Smooth muscle cell of the brain vasculature (primary cell): ENCODE results near the gene MRPL3.

Experiments
- DNase-seq: peaks from one replicate; pipeline ENCODE4 v3.0.0-alpha.2; 2012; ENCODE audit warnings: low read depth, low spot score

MRPL3 gene

GRCh38 chr3:131502530-131503319 is at the start of gene MRPL3:
Gene MRPL3 (minus strand): TSS chr3:131502971. CDS start chr3:131502821, 150 bp downstream.
- DNase-seq: peak; percentile 60

- no peak for DNase-seq
Observed at GRCh38 chr3:131551761-131552160, 49.0 kb upstream of the MRPL3 start.

- DNase-seq: no peak
Observed at GRCh38 chr3:131550562-131551465, 48.0 kb upstream of the MRPL3 start.

DNA sequence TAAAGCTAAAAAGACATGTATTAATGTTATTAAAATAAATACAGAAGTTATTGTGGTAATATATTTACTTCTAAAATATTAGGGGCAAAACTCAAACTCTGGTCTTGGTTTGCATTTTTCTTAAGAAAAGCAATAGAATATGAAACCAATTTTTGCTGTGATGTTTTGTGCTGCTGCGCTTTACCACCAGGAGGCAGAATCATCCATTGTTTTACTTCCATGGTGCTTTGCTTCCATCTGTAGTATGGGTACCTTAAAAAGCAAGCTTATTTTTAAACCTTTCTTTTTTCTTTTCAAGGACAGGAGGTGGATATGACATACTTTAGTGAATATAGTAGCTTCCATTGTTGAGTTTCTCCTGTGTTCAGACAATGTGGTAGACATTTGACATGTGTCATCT is 46.6 kb upstream of the MRPL3 start:
- no peak for DNase-seq

- no peak for DNase-seq
Observed at GRCh38 chr3:131547585-131547984, 44.8 kb upstream of the MRPL3 start.

GRCh38 chr3:131546441-131546840 is 43.7 kb upstream of the MRPL3 start:
- DNase-seq: no peak

- DNase-seq: no peak
Observed at GRCh38 chr3:131544557-131544956, 41.8 kb upstream of the MRPL3 start.

- DNase-seq: peak; percentile 45
Observed at GRCh38 chr3:131543714-131544113, 40.9 kb upstream of the MRPL3 start.

GRCh38 chr3:131541288-131541687 is 38.5 kb upstream of the MRPL3 start:
- DNase-seq: no peak

DNA sequence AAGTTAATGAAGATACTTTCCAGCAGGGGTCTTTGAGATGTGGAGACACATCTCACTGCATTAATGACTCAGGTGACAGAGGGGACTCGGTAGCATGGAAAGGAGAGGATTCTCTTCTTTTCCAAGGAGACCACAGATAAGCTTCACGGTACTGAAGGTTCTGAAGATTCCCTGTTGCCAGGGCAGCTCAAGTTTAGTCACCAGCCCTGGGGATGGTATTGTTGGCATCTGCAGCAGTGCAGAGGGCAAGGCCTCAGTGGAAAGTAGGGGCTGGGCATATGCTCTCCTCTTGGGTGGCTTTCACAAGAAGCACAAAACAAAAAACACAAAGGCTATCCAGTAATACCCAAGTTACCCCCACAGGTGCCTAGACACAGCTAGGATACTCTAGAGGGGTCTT is 38.0 kb upstream of the MRPL3 start:
- DNase-seq: no peak

GRCh38 chr3:131540143-131540542 is 37.4 kb upstream of the MRPL3 start:
- no peak for DNase-seq

DNA sequence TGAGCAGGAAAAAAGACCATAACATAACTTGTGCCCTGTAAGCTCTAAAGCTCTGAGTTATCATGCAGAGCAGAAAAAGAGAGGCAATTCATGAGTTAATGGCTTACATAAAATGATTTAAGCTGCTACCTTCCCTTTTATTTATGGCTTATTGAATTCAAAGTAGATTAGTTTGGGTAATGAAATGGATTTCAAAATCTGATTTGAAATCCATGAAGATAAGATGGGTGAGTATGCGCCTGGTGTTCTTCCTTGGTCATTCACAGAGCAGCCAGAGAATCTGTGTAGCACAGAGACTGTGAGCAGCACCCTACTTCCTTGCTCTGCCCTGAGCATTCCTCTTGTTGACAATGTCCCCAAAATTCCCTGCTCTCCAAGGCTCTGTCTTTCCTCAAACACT is 36.2 kb upstream of the MRPL3 start:
- no peak for DNase-seq

DNA sequence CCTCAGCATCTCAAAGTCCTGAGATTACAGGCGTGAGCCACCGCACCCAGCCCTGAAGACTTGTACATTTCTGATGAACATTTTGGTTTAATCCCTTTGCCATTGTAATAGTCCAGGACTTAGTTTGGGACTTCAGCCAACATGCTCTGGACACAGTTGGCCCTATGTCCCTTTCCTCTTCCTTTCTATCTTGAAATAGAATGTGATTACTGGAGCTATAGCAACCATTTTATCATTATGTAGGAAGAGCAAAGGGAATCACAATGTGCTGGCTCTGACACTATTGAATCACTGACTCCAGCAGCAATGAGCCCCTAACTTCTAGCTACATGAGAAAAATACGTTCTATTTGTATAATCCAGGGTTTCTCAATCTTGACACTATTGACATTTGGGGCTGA is 34.8 kb upstream of the MRPL3 start:
- DNase-seq: no peak

DNA sequence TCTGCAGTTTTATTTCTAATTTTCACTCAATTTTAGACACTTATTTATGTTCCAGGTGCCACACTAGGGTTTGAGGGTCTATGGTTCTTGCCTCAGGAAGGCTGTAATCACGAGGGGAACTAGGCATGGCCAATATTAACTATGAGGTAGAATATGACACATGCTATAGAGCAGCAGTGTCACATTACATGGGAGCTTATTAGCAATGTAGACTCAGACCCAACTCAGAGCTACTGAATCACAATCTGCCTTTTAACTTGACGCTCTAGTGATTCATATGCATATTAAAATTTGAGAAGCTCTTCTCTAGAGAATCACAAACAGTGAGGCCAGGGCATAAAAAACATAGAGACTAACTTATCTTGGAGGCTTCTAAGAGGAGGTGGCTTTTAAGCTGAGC is 32.8 kb upstream of the MRPL3 start:
- no peak for DNase-seq

DNA sequence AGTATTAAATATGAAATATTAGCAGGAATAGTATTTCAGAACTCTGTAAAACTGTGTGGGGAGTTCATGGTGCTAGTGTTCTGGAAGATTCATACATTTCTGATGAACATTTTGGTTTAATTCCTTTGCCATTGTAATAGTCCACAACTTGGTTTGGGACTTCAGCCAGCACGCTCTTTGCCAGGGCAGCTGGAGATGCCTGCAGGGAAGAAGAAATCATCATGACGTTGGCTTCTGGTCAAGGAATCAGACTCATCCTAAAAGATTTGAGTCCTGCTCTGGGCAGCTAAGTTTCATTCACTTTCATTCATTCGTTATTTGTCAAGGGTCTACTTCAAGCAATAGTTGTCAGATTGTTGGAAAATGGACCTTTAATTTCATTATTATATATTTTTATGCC is 32.4 kb upstream of the MRPL3 start:
- DNase-seq: no peak

- DNase-seq: no peak
Observed at GRCh38 chr3:131532645-131533044, 29.9 kb upstream of the MRPL3 start.

GRCh38 chr3:131530843-131531242 is 28.1 kb upstream of the MRPL3 start:
- no peak for DNase-seq

GRCh38 chr3:131530388-131530787 is 27.6 kb upstream of the MRPL3 start:
- DNase-seq: no peak

GRCh38 chr3:131526801-131527347 is 24.1 kb upstream of the MRPL3 start:
- DNase-seq: no peak

DNA sequence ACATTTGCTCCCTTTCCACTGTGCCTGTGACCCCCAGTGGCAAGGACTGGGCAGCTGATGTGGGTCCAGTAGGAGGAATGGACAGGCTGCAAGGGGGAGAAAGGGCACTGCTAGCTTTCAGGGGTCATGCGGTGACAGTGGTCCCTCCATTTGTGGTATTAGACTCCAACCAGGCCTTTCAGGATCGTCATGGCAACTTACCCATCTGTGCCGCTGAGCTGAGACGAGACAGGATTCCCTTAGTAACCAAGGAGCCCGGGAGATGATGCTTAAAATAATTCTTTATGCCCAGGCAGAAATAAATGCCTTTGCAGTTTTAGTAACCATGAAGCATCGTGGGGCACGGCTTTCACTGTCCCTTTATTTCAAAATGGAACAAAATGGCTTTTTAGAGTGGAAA is 15.9 kb upstream of the MRPL3 start:
- no peak for DNase-seq

DNA sequence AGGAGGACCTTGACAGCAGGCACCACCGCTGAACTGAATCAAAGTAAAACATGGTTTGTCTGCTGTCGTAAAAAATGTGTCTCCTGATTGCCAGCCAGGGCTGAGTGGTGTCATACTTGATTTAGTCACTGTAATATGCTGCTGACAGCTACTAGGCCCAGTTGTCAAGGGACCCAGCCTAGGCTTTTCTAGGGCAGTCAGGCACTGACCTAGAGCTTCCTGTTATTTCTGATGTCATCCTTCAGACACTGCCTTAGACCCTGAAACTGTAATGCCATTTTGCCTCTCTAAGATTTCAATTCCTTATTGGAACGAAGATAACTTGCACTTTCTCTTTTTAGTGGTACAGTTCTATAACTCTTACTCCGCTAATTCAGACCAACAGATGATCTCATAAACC is 2.6 kb upstream of the MRPL3 start:
- no peak for DNase-seq

DNA sequence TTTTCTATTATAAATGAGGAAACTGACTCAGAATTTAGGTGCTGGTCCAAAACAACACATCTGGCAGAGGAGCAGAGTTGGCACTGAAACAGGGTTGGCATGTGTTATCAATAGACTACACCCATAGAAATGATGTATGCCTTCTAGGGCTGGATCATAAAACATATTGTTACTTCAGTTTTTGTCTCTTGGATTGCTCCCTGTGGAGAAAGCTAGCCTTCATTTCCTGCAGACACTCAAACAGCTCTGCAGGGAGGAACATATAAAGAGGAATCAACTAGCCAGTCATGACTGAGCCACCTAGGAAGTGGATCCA is 507 bp upstream of the MRPL3 start:
- DNase-seq: no peak

DNA sequence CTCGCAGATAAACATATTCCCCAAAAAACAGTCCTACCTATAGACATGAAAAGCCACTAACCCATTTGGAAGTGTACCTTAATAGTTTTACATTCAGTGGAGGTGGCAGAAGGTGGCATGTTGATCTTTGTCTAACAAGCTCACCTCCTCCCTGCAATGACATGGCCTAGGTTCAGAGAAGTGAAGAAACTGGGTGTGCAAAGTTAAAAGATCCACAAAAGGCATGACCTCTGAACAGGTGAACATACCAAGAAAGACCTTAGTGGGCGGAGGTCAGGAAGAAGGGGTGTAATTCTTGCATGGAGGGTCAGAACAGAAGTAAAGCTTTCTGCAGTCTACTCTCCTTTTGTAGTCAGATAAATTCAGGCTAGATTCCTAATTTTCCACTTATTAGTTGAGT is 822 bp downstream of the MRPL3 start:
- no peak for DNase-seq
